AG04450 (cell line): Measurements from ENCODE around the gene ZNF445. TPM values are rescaled to one million over a fixed set of nuclear protein-coding genes. Genes with fewer than 3 reads are reported as not detected.

ENCODE experiments used
- CTCF ChIA-PET: fragments of 300-600, 350-600 bp; formaldehyde crosslinking; extraction: SDS; loops from one replicate; lab custom pipeline; 2022; ENCODE audit warnings: antibody characterized with exemption, inconsistent platforms; lab: Charles Lee
- POLR2A ChIA-PET: fragments of 350-600 bp; formaldehyde crosslinking; extraction: SDS; loops from one replicate; lab custom pipeline; 2021; ENCODE audit warnings: antibody characterized with exemption, inconsistent platforms; lab: Yijun Ruan, JAX
- DNase-seq: peaks from one replicate; pipeline ENCODE4 v3.0.0-alpha.2; 2011; ENCODE audit warnings: low read depth, low spot score
- H3K27ac ChIP-seq: one replicate; pipeline ENCODE4 v1.5.1; 2012; ENCODE audit warnings: low read depth, low read length, control low read depth
- H3K27me3 ChIP-seq: one replicate; pipeline ENCODE4 v1.6.0; 2012; ENCODE audit warnings: low read length; ENCODE audit not compliant: control insufficient read depth, insufficient read depth
- H3K4me3 ChIP-seq: 2 replicates; pipeline ENCODE4 v1.5.1; 2011; ENCODE audit warnings: mild to moderate bottlenecking, low read depth, low read length, control low read depth
- H3K9me3 ChIP-seq: 2 replicates; pipeline ENCODE4 v1.5.1; 2012; ENCODE audit warnings: low read length; ENCODE audit not compliant: control insufficient read depth, insufficient read depth
- polyA plus RNA-seq: library from polyadenylated mRNA; depleted of rRNA; stranded (reverse); fragments of >200 nt; gene quantifications from 2 replicates; pipeline ENCODE4 v1.2.3, GENCODE V29; 2011
- TF ChIP-seq, protein P1 (sequence below): IDR thresholded peaks from 2 replicates; pipeline ENCODE4 v1.5.1; 2011; ENCODE audit warnings: low read depth, low read length, control low read depth, inconsistent platforms

ZNF445 gene
- polyA plus RNA-seq, 1 experiment = 4.7 TPM

DNA sequence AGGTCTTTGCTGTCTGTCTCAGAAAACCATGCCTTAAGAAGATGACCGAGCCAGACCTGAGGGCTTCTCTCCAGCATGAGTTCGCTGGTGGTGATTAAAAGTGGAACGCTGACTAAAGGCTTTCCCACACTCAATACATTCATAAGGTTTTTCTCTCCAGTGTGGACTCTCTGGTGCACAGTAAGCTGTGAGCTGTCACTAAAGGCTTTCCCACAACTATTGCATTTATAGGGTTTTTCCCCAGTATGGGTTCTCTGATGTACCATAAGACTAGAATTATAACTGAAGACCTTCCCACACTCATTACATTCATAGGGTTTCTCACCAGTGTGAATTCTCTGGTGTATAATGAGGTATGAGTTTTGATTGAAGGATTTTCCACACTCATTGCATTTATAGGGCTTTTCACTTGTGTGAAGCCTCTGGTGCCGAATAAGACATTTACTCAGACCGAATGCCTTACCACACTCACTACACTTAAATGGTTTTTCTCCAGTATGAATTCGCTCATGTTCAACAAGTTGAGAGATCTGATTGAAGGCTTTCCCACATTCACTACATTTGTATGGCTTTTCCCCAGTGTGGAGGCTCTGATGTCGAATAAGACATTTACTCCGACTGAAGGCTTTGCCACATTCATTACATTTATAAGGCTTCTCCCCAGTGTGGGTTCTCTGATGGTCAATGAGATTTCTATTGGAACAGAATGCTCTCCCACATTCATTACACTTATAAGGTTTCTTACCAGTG lies 21.9 kb upstream of the ZNF445 start:
- TF ChIP-seq, protein P1, sequence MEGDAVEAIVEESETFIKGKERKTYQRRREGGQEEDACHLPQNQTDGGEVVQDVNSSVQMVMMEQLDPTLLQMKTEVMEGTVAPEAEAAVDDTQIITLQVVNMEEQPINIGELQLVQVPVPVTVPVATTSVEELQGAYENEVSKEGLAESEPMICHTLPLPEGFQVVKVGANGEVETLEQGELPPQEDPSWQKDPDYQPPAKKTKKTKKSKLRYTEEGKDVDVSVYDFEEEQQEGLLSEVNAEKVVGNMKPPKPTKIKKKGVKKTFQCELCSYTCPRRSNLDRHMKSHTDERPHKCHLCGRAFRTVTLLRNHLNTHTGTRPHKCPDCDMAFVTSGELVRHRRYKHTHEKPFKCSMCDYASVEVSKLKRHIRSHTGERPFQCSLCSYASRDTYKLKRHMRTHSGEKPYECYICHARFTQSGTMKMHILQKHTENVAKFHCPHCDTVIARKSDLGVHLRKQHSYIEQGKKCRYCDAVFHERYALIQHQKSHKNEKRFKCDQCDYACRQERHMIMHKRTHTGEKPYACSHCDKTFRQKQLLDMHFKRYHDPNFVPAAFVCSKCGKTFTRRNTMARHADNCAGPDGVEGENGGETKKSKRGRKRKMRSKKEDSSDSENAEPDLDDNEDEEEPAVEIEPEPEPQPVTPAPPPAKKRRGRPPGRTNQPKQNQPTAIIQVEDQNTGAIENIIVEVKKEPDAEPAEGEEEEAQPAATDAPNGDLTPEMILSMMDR = no peak
- POLR2A ChIA-PET = no interaction called here

DNA sequence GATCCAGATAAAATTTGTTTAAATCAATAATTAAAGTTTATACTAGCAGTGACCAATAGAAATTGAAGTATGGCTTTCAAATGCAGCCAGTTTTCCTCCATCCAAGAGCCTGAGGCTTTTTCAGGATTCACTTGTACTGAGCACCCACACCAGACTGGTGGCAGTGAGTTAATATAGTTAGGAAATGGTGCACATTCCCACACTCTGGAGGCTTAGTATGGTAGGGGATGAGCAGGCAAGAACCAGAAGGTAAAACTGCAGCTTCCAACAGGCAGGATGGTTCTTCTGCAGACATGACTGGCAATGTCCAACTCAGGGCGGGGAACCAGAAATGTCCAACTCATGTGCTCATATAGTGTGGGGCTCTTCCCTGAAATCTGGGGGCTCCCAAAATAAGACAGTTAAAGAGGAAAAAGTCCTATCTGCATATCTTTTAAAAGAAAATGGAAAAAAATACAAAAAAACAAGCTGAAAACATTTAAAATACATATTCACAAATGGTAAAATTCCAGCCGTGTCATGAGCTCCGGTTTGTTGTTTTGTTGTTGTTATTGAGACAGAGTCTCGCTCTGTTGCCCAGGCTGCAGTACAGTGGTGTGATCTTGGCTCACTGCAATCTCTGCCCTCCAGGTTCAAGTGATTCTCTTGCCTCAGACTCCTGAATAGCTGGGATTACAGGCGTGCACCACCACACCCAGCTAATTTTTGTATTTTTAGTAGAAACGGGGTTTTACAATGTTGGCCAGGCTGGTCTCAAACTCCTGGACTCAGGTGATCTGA lies 18.4 kb upstream of the ZNF445 start:
- POLR2A ChIA-PET = interaction anchor here (1.1 kb wide), 1 partner anchor 15 kb away, joined by 4 read pairs; no protein-coding TSS in a partner anchor
- Histone ChIP-seq H3K4me3 (no peak overlapping the region), H3K27me3 (no peaks in the 10 kb centered on the region), H3K9me3 (peaks cover 53% of the 10 kb centered on the region), H3K27ac (no peak overlapping the region)
- no peak for DNase-seq
- TF ChIP-seq, protein P1 = no peak
- CTCF ChIA-PET = no interaction called here

More for the DNA sequence above, 21.9 kb upstream of the ZNF445 start:
- CTCF ChIA-PET = no interaction called here
- Histone ChIP-seq H3K27me3 (no peaks in the 10 kb centered on the region), H3K9me3 (peaks cover 69% of the 10 kb centered on the region), H3K27ac (no peak overlapping the region), H3K4me3 (no peak overlapping the region)
- no peak for DNase-seq

GRCh38 chr3:44492496-44492895 lies 15.0 kb upstream of the ZNF445 start:
- Histone ChIP-seq H3K27me3 (no peaks in the 10 kb centered on the region), H3K27ac (no peak overlapping the region), H3K9me3 (peaks cover 46% of the 10 kb centered on the region), H3K4me3 (no peak overlapping the region)
- DNase-seq = no peak
- ChIA-PET CTCF (no interaction called here), POLR2A (no interaction called here)
- TF ChIP-seq, protein P1 = no peak

- Histone ChIP-seq H3K27me3 (no peaks in the 10 kb centered on the region), H3K27ac (no peak overlapping the region), H3K4me3 (no peak overlapping the region), H3K9me3 (peaks cover under 1% of the 10 kb centered on the region; the same call in 1 of the 2 replicates)
- ChIA-PET CTCF (no interaction called here), POLR2A (no interaction called here)
- no peak for DNase-seq
- TF ChIP-seq, protein P1 = no peak
These were observed 5.3 kb upstream of the ZNF445 start for GRCh38 chr3:44482721-44483120.
